Measurements from ENCODE around the gene GPA33. TPM values are rescaled to one million over a fixed set of nuclear protein-coding genes. Genes with fewer than 3 reads are reported as not detected.
A peak's percentile ranks its signal among the peaks of the same experiment; 100 is the strongest.

GPA33 gene
- total and polyA plus RNA-seq, 3 donors from 2014 or later: 0.62 to 1.1 (median 0.63) TPM

DNA sequence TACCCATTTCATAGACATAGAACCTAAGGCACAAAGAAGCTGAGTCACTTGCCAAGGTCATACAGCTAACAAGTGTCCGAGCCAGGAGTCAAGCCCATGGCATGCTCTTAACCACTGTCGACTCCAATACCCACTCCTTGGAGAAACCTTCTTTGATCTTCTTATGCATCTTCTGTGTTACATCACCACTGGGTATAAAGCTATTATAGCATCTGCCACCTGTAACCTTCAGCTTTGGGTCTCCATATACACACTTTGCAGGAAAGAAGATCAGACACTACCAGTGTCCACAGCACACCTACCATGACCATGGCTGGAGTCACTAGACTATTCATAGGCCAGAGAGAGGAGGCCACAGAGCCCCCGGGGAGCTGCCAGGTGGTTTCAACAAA is 29.1 kb downstream of the GPA33 start:
- no peaks in the 10 kb centered on the region for H3K27me3 ChIP-seq
- intact Hi-C loops (cut with DNase I; ENCODE audit: low total_unique reads): no loop called here
- TF ChIP-seq CTCF (IDR thresholded peaks at IDR 0.05): no peak
- TF ChIP-seq POLR2A (IDR thresholded peaks at IDR 0.05): no peak
- WGBS, 2 donors: 76 to 87% methylated on average over 3 of the region's 3 CpGs
- H3K36me3 ChIP-seq (ENCODE audit: low read depth, missing control alignments): no peaks in the 10 kb centered on the region
- no peak overlapping the region for H3K27ac ChIP-seq
- H3K4me3 ChIP-seq: no peak overlapping the region
- no peaks in the 10 kb centered on the region for H3K9me3 ChIP-seq
- no peaks in the 10 kb centered on the region for H3K4me1 ChIP-seq
- no peak for DNase-seq

GRCh38 chr1:167060141-167061072 is 29.8 kb downstream of the GPA33 start:
- DNase-seq: no peak
- H3K9me3 ChIP-seq: no peaks in the 10 kb centered on the region
- no peak for TF ChIP-seq POLR2A (IDR thresholded peaks at IDR 0.05)
- peak; percentile 21 to 41 (median 33) for TF ChIP-seq CTCF (IDR thresholded peaks at IDR 0.05)
- no peaks in the 10 kb centered on the region for H3K27me3 ChIP-seq
- H3K4me3 ChIP-seq: no peak overlapping the region
- H3K36me3 ChIP-seq (ENCODE audit: low read depth, missing control alignments): no peaks in the 10 kb centered on the region
- 72 to 85% methylated on average over 10 of the region's 10 CpGs for WGBS, 2 donors
- H3K27ac ChIP-seq: no peak overlapping the region
- intact Hi-C loops (cut with DNase I; ENCODE audit: low total_unique reads): no loop called here
- H3K4me1 ChIP-seq: no peaks in the 10 kb centered on the region

GRCh38 chr1:167059809-167060107 is 30.4 kb downstream of the GPA33 start:
- intact Hi-C loops (cut with DNase I; ENCODE audit: low total_unique reads): no loop called here
- DNase-seq: no peak
- TF ChIP-seq CTCF (IDR thresholded peaks at IDR 0.05) (no peak), POLR2A (IDR thresholded peaks at IDR 0.05) (no peak)
- Histone ChIP-seq H3K27ac (no peak overlapping the region), H3K4me3 (no peak overlapping the region), H3K9me3 (no peaks in the 10 kb centered on the region), H3K36me3 (ENCODE audit: low read depth, missing control alignments) (no peaks in the 10 kb centered on the region), H3K4me1 (no peaks in the 10 kb centered on the region), H3K27me3 (no peaks in the 10 kb centered on the region)
- WGBS, 2 donors: 51 to 67% methylated on average over 1 of the region's 1 CpG

DNA sequence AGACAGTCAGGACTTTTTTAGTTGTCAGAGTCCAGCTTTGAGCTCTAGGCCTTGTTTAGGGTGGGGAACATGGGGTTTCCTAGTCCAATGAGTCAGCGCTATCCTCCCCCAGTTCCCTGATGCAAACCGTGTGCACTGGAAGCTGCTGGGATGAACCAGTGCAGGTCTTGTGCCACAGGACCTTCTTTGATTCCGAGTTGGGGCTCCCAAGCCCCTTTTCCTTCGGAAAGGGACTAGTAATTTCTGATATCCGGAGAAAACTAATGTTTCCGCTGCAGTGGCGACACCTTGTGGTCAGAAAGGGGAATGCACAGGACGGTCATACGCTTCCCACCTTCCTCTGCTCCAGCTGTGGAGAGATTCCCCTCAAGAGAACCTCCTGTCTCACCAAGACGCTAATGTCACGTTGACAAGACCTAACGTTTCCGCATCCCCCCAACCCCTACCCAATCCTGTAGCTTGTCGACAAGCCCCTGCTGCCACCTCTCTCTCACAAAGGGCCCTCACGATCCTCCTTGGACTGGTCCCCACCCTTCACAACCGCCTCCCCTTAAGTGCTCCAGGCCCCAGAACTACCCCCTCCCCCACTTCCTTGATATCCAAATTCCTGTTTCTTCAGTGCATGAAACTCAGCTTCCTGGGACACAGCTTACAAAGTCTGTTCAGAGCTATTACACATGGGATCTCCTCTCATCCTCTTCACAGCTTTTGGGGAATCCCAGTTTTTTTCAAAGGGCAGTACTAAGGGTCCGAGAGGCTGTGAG is 30.9 kb downstream of the GPA33 start:
- TF ChIP-seq CTCF (IDR thresholded peaks at IDR 0.05): peak; percentile 90 to 98 (median 92)
- TF ChIP-seq POLR2A (IDR thresholded peaks at IDR 0.05): no peak
- H3K36me3 ChIP-seq (ENCODE audit: low read depth, missing control alignments): no peaks in the 10 kb centered on the region
- no peak overlapping the region for H3K27ac ChIP-seq
- 10% methylated on average over 12 to 17 of the region's 17 CpGs for WGBS, 2 donors
- no peaks in the 10 kb centered on the region for H3K27me3 ChIP-seq
- no peaks in the 10 kb centered on the region for H3K9me3 ChIP-seq
- H3K4me1 ChIP-seq: no peaks in the 10 kb centered on the region
- intact Hi-C loops (cut with DNase I; ENCODE audit: low total_unique reads): no loop called here
- DNase-seq: peak; percentile 87
- H3K4me3 ChIP-seq: peak overlapping the region in 1 of 2 donors; percentile 34

Measured in testis (tissue), 3 donors.